H7 (cell line): ENCODE results near the gene SMARCD2. TPM values are rescaled to one million over a fixed set of nuclear protein-coding genes. Genes with fewer than 3 reads are reported as not detected.
"Not testable (repeated sequence)": the region's sequence is repeated elsewhere in the genome, so short reads cannot be mapped to it uniquely, and the experiment has no call there.

Experiments
- DNase-seq: peaks from one replicate; pipeline ENCODE4 v3.0.0; 2012
- H3K27me3 ChIP-seq: 2 replicates; pipeline ENCODE4 v1.6.0; 2011; ENCODE audit warnings: mild to moderate bottlenecking, low read length; ENCODE audit not compliant: control insufficient read depth, insufficient read depth
- H3K36me3 ChIP-seq: replicated peaks from 2 replicates; pipeline ENCODE4 v1.5.1; 2011; ENCODE audit warnings: low read length; ENCODE audit not compliant: control insufficient read depth, insufficient read depth
- H3K4me3 ChIP-seq: 2 replicates; pipeline ENCODE4 v1.5.1; 2011; ENCODE audit warnings: low read depth, mild to moderate bottlenecking, control low read depth, low read length, moderate library complexity; ENCODE audit not compliant: insufficient read depth
- total RNA-seq: library from RNA; depleted of rRNA; stranded (reverse); fragments of >200 nt; shearing (Covaris generic); gene quantifications from 2 replicates; pipeline ENCODE4 v1.2.3, GENCODE V29; 2014

SMARCD2 gene
- total RNA-seq, 1 experiment from 2014 or later = 144 TPM

- no peaks in the 10 kb centered on the region for H3K27me3 ChIP-seq
- DNase-seq = no peak
- no peak overlapping the region for H3K4me3 ChIP-seq
- H3K36me3 ChIP-seq = peaks cover 72% of the 10 kb centered on the region
Observed at GRCh38 chr17:63817736-63818385, 24.6 kb downstream of the SMARCD2 start.

GRCh38 chr17:63816669-63817068 is 25.8 kb downstream of the SMARCD2 start:
- H3K27me3 ChIP-seq = no peaks in the 10 kb centered on the region
- no peak overlapping the region for H3K4me3 ChIP-seq
- peaks cover 74% of the 10 kb centered on the region for H3K36me3 ChIP-seq
- no peak for DNase-seq

- no peaks in the 10 kb centered on the region for H3K27me3 ChIP-seq
- peaks cover 71% of the 10 kb centered on the region for H3K36me3 ChIP-seq
- no peak overlapping the region for H3K4me3 ChIP-seq
- no peak for DNase-seq
Observed at GRCh38 chr17:63816123-63816522, 26.4 kb downstream of the SMARCD2 start.

GRCh38 chr17:63809970-63810369 is 32.5 kb downstream of the SMARCD2 start:
- no peak for DNase-seq
- H3K4me3 ChIP-seq = no peak overlapping the region
- H3K36me3 ChIP-seq = peaks cover 56% of the 10 kb centered on the region
- H3K27me3 ChIP-seq = no peaks in the 10 kb centered on the region

GRCh38 chr17:63805591-63805990 is 36.9 kb downstream of the SMARCD2 start:
- Histone ChIP-seq H3K4me3 (no peak overlapping the region), H3K27me3 (no peaks in the 10 kb centered on the region), H3K36me3 (peaks cover 38% of the 10 kb centered on the region)
- DNase-seq = no peak

- no peak overlapping the region for H3K4me3 ChIP-seq
- H3K36me3 ChIP-seq = peaks cover 41% of the 10 kb centered on the region
- DNase-seq = no peak
- no peaks in the 10 kb centered on the region for H3K27me3 ChIP-seq
Observed at GRCh38 chr17:63804328-63804727, 38.2 kb downstream of the SMARCD2 start.

GRCh38 chr17:63800783-63801182 is 41.7 kb downstream of the SMARCD2 start:
- H3K4me3 ChIP-seq = no peak overlapping the region
- DNase-seq = no peak
- H3K36me3 ChIP-seq = peaks cover 35% of the 10 kb centered on the region
- H3K27me3 ChIP-seq = no peaks in the 10 kb centered on the region

GRCh38 chr17:63798572-63799106 is 43.8 kb downstream of the SMARCD2 start:
- peaks cover 40% of the 10 kb centered on the region for H3K36me3 ChIP-seq
- DNase-seq = no peak
- H3K4me3 ChIP-seq = no peak overlapping the region
- H3K27me3 ChIP-seq = no peaks in the 10 kb centered on the region

- not testable (repeated sequence) for H3K4me3 ChIP-seq, DNase-seq, H3K27me3 ChIP-seq
- peaks cover 35% of the 10 kb centered on the region for H3K36me3 ChIP-seq
Observed at GRCh38 chr17:63796375-63796774, 46.1 kb downstream of the SMARCD2 start.

GRCh38 chr17:63792055-63792729 is 50.3 kb downstream of the SMARCD2 start:
- H3K36me3 ChIP-seq = peaks cover 25% of the 10 kb centered on the region

GRCh38 chr17:63790057-63790456 is 52.4 kb downstream of the SMARCD2 start:
- Histone ChIP-seq H3K36me3 (peaks cover 27% of the 10 kb centered on the region), H3K27me3 (no peaks in the 10 kb centered on the region), H3K4me3 (no peak overlapping the region)
- no peak for DNase-seq

More at GRCh38 chr17:63792055-63792729, 50.3 kb downstream of the SMARCD2 start:
- no peak overlapping the region for H3K4me3 ChIP-seq
- DNase-seq = no peak
- H3K27me3 ChIP-seq = no peaks in the 10 kb centered on the region

GRCh38 chr17:63786971-63787711 is 55.3 kb downstream of the SMARCD2 start:
- H3K36me3 ChIP-seq = peaks cover 18% of the 10 kb centered on the region
- DNase-seq = no peak

GRCh38 chr17:63786117-63786516 is 56.4 kb downstream of the SMARCD2 start:
- H3K36me3 ChIP-seq = peaks cover 18% of the 10 kb centered on the region
- no peaks in the 10 kb centered on the region for H3K27me3 ChIP-seq
- no peak overlapping the region for H3K4me3 ChIP-seq
- DNase-seq = no peak

More at GRCh38 chr17:63786971-63787711, 55.3 kb downstream of the SMARCD2 start:
- no peak overlapping the region for H3K4me3 ChIP-seq
- H3K27me3 ChIP-seq = no peaks in the 10 kb centered on the region

GRCh38 chr17:63785556-63785955 is 56.9 kb downstream of the SMARCD2 start:
- peaks cover 18% of the 10 kb centered on the region for H3K36me3 ChIP-seq
- DNase-seq = no peak
- no peaks in the 10 kb centered on the region for H3K27me3 ChIP-seq
- no peak overlapping the region for H3K4me3 ChIP-seq
